Measurements from ENCODE around the gene DUSP11. TPM values are rescaled to one million over a fixed set of nuclear protein-coding genes. Genes with fewer than 3 reads are reported as not detected.

The DUSP11 gene
- total and polyA plus RNA-seq, 9 of the 15 experiments (the other 6 are each of a cell fraction or from before 2014, with no cell fraction given): 20.7 to 79.8 (median 29.3) TPM

Other genes with a start within 250 kb of the DUSP11 start
- not detected in 2 replicates for gene NAT8, start 137.7 kb downstream of the DUSP11 start, total RNA-seq (2014; rRNA removed)
- not detected in 2 replicates for gene NAT8, start 137.7 kb downstream of the DUSP11 start, total RNA-seq (2014; rRNA removed; fragmentation: Illumina TruSeq; extraction: Trizol)
- gene NAT8, start 137.7 kb downstream of the DUSP11 start, total RNA-seq (2015; rRNA removed; fragmentation: Illumina TruSeq; extraction: Trizol): not detected in 2 replicates
- not detected in 2 replicates for gene NAT8, start 137.7 kb downstream of the DUSP11 start, total RNA-seq (2021)
- not detected in 2 replicates for gene NAT8, start 137.7 kb downstream of the DUSP11 start, polyA plus RNA-seq (2011; rRNA removed)
- not detected in 2 replicates for gene NAT8, start 137.7 kb downstream of the DUSP11 start, polyA plus RNA-seq (2014; fragmentation: Illumina TruSeq; extraction: Trizol)
- not detected for gene NAT8, start 137.7 kb downstream of the DUSP11 start, polyA plus RNA-seq (2014; fragmentation: Nextera tagmentation; extraction: Ambion mirVana)
- not detected in 2 replicates for gene NAT8, start 137.7 kb downstream of the DUSP11 start, polyA plus RNA-seq (2014; rRNA removed)
- 45.4 and 58.4 TPM in 2 replicates for gene TPRKB, start 42.8 kb downstream of the DUSP11 start, total RNA-seq (2014; rRNA removed)
- gene TPRKB, start 42.8 kb downstream of the DUSP11 start, total RNA-seq (2014; rRNA removed; fragmentation: Illumina TruSeq; extraction: Trizol): 139 and 156 TPM in 2 replicates
- gene TPRKB, start 42.8 kb downstream of the DUSP11 start, total RNA-seq (2015; rRNA removed; fragmentation: Illumina TruSeq; extraction: Trizol): 127 and 144 TPM in 2 replicates
- 55.5 and 55.6 TPM in 2 replicates for gene TPRKB, start 42.8 kb downstream of the DUSP11 start, total RNA-seq (2021)
- 50.8 and 109 TPM in 2 replicates for gene TPRKB, start 42.8 kb downstream of the DUSP11 start, polyA plus RNA-seq (2011; rRNA removed)
- gene TPRKB, start 42.8 kb downstream of the DUSP11 start, polyA plus RNA-seq (2014; fragmentation: Illumina TruSeq; extraction: Trizol): 110 and 111 TPM in 2 replicates
- gene TPRKB, start 42.8 kb downstream of the DUSP11 start, polyA plus RNA-seq (2014; fragmentation: Nextera tagmentation; extraction: Ambion mirVana): 100 to 1,000 TPM; 193 to 250 TPM
- gene TPRKB, start 42.8 kb downstream of the DUSP11 start, polyA plus RNA-seq (2014; rRNA removed): 112 and 134 TPM in 2 replicates
- gene C2orf78, start 4.1 kb upstream of the DUSP11 start, total RNA-seq (2014; rRNA removed): 0.12 and 0.14 TPM in 2 replicates
- gene C2orf78, start 4.1 kb upstream of the DUSP11 start, total RNA-seq (2014; rRNA removed; fragmentation: Illumina TruSeq; extraction: Trizol): 0.07 and 0.16 TPM in 2 replicates
- gene C2orf78, start 4.1 kb upstream of the DUSP11 start, total RNA-seq (2015; rRNA removed; fragmentation: Illumina TruSeq; extraction: Trizol): 0.04 and 0.08 TPM in 2 replicates
- 0.18 and 0.22 TPM in 2 replicates for gene C2orf78, start 4.1 kb upstream of the DUSP11 start, total RNA-seq (2021)
- 0.04 and 0.25 TPM in 2 replicates for gene C2orf78, start 4.1 kb upstream of the DUSP11 start, polyA plus RNA-seq (2011; rRNA removed)
- 0.28 and 0.37 TPM in 2 replicates for gene C2orf78, start 4.1 kb upstream of the DUSP11 start, polyA plus RNA-seq (2014; fragmentation: Illumina TruSeq; extraction: Trizol)
- under 1 TPM; 0.14 to 0.20 TPM for gene C2orf78, start 4.1 kb upstream of the DUSP11 start, polyA plus RNA-seq (2014; fragmentation: Nextera tagmentation; extraction: Ambion mirVana)
- 0.27 and 0.45 TPM in 2 replicates for gene C2orf78, start 4.1 kb upstream of the DUSP11 start, polyA plus RNA-seq (2014; rRNA removed)
- 28.9 and 36.9 TPM in 2 replicates for gene STAMBP, start 48.9 kb upstream of the DUSP11 start, total RNA-seq (2014; rRNA removed)
- 48.4 and 51.0 TPM in 2 replicates for gene STAMBP, start 48.9 kb upstream of the DUSP11 start, total RNA-seq (2014; rRNA removed; fragmentation: Illumina TruSeq; extraction: Trizol)
- 36.3 and 39.7 TPM in 2 replicates for gene STAMBP, start 48.9 kb upstream of the DUSP11 start, total RNA-seq (2015; rRNA removed; fragmentation: Illumina TruSeq; extraction: Trizol)
- 41.1 and 44.6 TPM in 2 replicates for gene STAMBP, start 48.9 kb upstream of the DUSP11 start, total RNA-seq (2021)
- gene STAMBP, start 48.9 kb upstream of the DUSP11 start, polyA plus RNA-seq (2011; rRNA removed): 31.8 and 57.4 TPM in 2 replicates
- 59.0 and 68.1 TPM in 2 replicates for gene STAMBP, start 48.9 kb upstream of the DUSP11 start, polyA plus RNA-seq (2014; fragmentation: Illumina TruSeq; extraction: Trizol)
- gene STAMBP, start 48.9 kb upstream of the DUSP11 start, polyA plus RNA-seq (2014; fragmentation: Nextera tagmentation; extraction: Ambion mirVana): 10 to 100 TPM; 50.1 to 75.2 TPM
- gene STAMBP, start 48.9 kb upstream of the DUSP11 start, polyA plus RNA-seq (2014; rRNA removed): 48.8 and 51.4 TPM in 2 replicates
- gene ACTG2, start 112.9 kb upstream of the DUSP11 start, total RNA-seq (2014; rRNA removed): not detected in 2 replicates
- gene ACTG2, start 112.9 kb upstream of the DUSP11 start, total RNA-seq (2014; rRNA removed; fragmentation: Illumina TruSeq; extraction: Trizol): not detected in 2 replicates
- not detected in 2 replicates for gene ACTG2, start 112.9 kb upstream of the DUSP11 start, total RNA-seq (2015; rRNA removed; fragmentation: Illumina TruSeq; extraction: Trizol)
- gene ACTG2, start 112.9 kb upstream of the DUSP11 start, total RNA-seq (2021): 0.60 and 0.67 TPM in 2 replicates
- not detected in 2 replicates for gene ACTG2, start 112.9 kb upstream of the DUSP11 start, polyA plus RNA-seq (2011; rRNA removed)
- not detected in 2 replicates for gene ACTG2, start 112.9 kb upstream of the DUSP11 start, polyA plus RNA-seq (2014; fragmentation: Illumina TruSeq; extraction: Trizol)
- under 1 TPM in 1 of 2 experiments, not detected in 1; 0.06 TPM for gene ACTG2, start 112.9 kb upstream of the DUSP11 start, polyA plus RNA-seq (2014; fragmentation: Nextera tagmentation; extraction: Ambion mirVana)
- not detected in 2 replicates for gene ACTG2, start 112.9 kb upstream of the DUSP11 start, polyA plus RNA-seq (2014; rRNA removed)
- 67.0 and 68.4 TPM in 2 replicates for gene DGUOK, start 146.8 kb upstream of the DUSP11 start, total RNA-seq (2014; rRNA removed)
- 79.0 and 87.6 TPM in 2 replicates for gene DGUOK, start 146.8 kb upstream of the DUSP11 start, total RNA-seq (2014; rRNA removed; fragmentation: Illumina TruSeq; extraction: Trizol)
- 83.4 and 91.1 TPM in 2 replicates for gene DGUOK, start 146.8 kb upstream of the DUSP11 start, total RNA-seq (2015; rRNA removed; fragmentation: Illumina TruSeq; extraction: Trizol)
- gene DGUOK, start 146.8 kb upstream of the DUSP11 start, total RNA-seq (2021): 91.7 and 92.5 TPM in 2 replicates
- 129 and 170 TPM in 2 replicates for gene DGUOK, start 146.8 kb upstream of the DUSP11 start, polyA plus RNA-seq (2011; rRNA removed)
- gene DGUOK, start 146.8 kb upstream of the DUSP11 start, polyA plus RNA-seq (2014; fragmentation: Illumina TruSeq; extraction: Trizol): 139 and 147 TPM in 2 replicates
- gene DGUOK, start 146.8 kb upstream of the DUSP11 start, polyA plus RNA-seq (2014; fragmentation: Nextera tagmentation; extraction: Ambion mirVana): 100 to 1,000 TPM; 258 to 288 TPM
- 126 and 140 TPM in 2 replicates for gene DGUOK, start 146.8 kb upstream of the DUSP11 start, polyA plus RNA-seq (2014; rRNA removed)
- 4.9 and 7.1 TPM in 2 replicates for gene TET3, start 204.8 kb upstream of the DUSP11 start, total RNA-seq (2014; rRNA removed)
- gene TET3, start 204.8 kb upstream of the DUSP11 start, total RNA-seq (2014; rRNA removed; fragmentation: Illumina TruSeq; extraction: Trizol): 5.4 and 5.6 TPM in 2 replicates
- gene TET3, start 204.8 kb upstream of the DUSP11 start, total RNA-seq (2015; rRNA removed; fragmentation: Illumina TruSeq; extraction: Trizol): 6.3 and 6.4 TPM in 2 replicates
- 15.5 and 16.3 TPM in 2 replicates for gene TET3, start 204.8 kb upstream of the DUSP11 start, total RNA-seq (2021)
- gene TET3, start 204.8 kb upstream of the DUSP11 start, polyA plus RNA-seq (2011; rRNA removed): 3.2 and 5.2 TPM in 2 replicates
- 8.7 and 9.0 TPM in 2 replicates for gene TET3, start 204.8 kb upstream of the DUSP11 start, polyA plus RNA-seq (2014; fragmentation: Illumina TruSeq; extraction: Trizol)
- under 1 TPM; 0.35 to 0.58 TPM for gene TET3, start 204.8 kb upstream of the DUSP11 start, polyA plus RNA-seq (2014; fragmentation: Nextera tagmentation; extraction: Ambion mirVana)
- gene TET3, start 204.8 kb upstream of the DUSP11 start, polyA plus RNA-seq (2014; rRNA removed): 5.3 and 5.5 TPM in 2 replicates